Sigmoid colon (tissue), 7 donors: ENCODE data around the gene CYTH1. TPM values are rescaled to one million over a fixed set of nuclear protein-coding genes. Genes with fewer than 3 reads are reported as not detected.

Experiments used
- DNase-seq: peaks from one replicate; pipeline ENCODE4 v3.0.0-alpha.2; 2019
- H3K27ac ChIP-seq, 4 donors: fragments of 200-600 bp; sonication (generic); one replicate each; pipeline ENCODE4 v1.5.1; 2016 to 2019; ENCODE audit warnings: mild to moderate bottlenecking in 1 of 4
- H3K27me3 ChIP-seq, 3 donors: fragments of 200-600 bp; sonication (generic); one replicate each; pipeline ENCODE4 v1.5.1; 2019; ENCODE audit warnings: mild to moderate bottlenecking in 1 of 3
- H3K36me3 ChIP-seq, 4 donors: fragments of 200-600 bp; sonication (generic); one replicate each; pipeline ENCODE4 v1.5.1; 2016 to 2019
- H3K4me1 ChIP-seq, 4 donors: fragments of 200-600 bp; sonication (generic); one replicate each; pipeline ENCODE4 v1.5.1; 2017 to 2019
- H3K4me3 ChIP-seq, 4 donors: fragments of 200-600 bp; sonication (generic); one replicate each; pipeline ENCODE4 v1.5.1; 2017 to 2019; ENCODE audit warnings: mild to moderate bottlenecking in 2 of 4, moderate library complexity in 1 of 4
- H3K9me3 ChIP-seq, 4 donors: fragments of 200-600 bp in 3 of 4; sonication (generic) in 3 of 4; one replicate each; pipeline versions ENCODE4 v1.5.1 to v1.6.1; 2013 to 2019
- CTCF ChIP-seq, 4 experiments: fragments of 450-650 bp in 3 of 4; fragments of 200-600 bp in 1 of 4; IDR thresholded peaks; one replicate each; pipeline ENCODE4 v1.5.1; 2016 to 2019; ENCODE audit warnings: antibody characterized with exemption in 4 of 4, mild to moderate bottlenecking in 3 of 4, moderate library complexity in 2 of 4
- EP300 ChIP-seq, 4 donors: sonication (generic); formaldehyde crosslinking; IDR thresholded peaks; one replicate each; pipeline ENCODE4 v1.6.1; 2017; ENCODE audit warnings: antibody characterized with exemption in 4 of 4
- POLR2A ChIP-seq, 2 donors: fragments of 450-650 bp; IDR thresholded peaks; one replicate each; pipeline ENCODE4 v1.6.1; 2016; ENCODE audit warnings: antibody characterized with exemption in 2 of 2, mild to moderate bottlenecking in 2 of 2, moderate library complexity in 2 of 2
- POLR2AphosphoS5 ChIP-seq, 4 donors: sonication (generic); formaldehyde crosslinking; IDR thresholded peaks; one replicate each; pipeline ENCODE4 v1.6.1; 2017; ENCODE audit warnings: antibody characterized with exemption in 4 of 4
- WGBS, 2 donors: extraction: QIAGEN DNeasy Blood & Tissue Kit; methylation state at CpG; one replicate each; pipeline ENCODE4 v1.1.7; 2013; 5-methylcytosine and 5-hydroxymethylcytosine counted together
- intact Hi-C: fragments of 100-400 bp; cut with DNase I; formaldehyde crosslinking; loops from one replicate; pipeline ENCODE4 v1.15.1; 2023
- polyA plus RNA-seq, 3 donors: library from polyadenylated mRNA; stranded (reverse); fragments of 200-250 nt; gene quantifications; one replicate each; pipeline ENCODE4 v1.2.3, GENCODE V29; 2013
- total RNA-seq, 4 donors: library from RNA; depleted of rRNA; stranded (reverse); fragments of >200 nt; gene quantifications; one replicate each; pipeline ENCODE4 v1.1.0, GENCODE V29; 2016
- donor health status: healthy with polysubstance abuse.
- donor health status: Bipolar disorder and iron deficiency.
- donor health status: healthy.

Gene CYTH1
- total and polyA plus RNA-seq, 7 donors = 26.7 to 83.8 (median 38.5) TPM

- Histone ChIP-seq H3K4me3 (no peak overlapping the region), H3K27ac (no peak overlapping the region), H3K27me3 (no peaks in the 10 kb centered on the region), H3K4me1 (peaks cover 0 to 6% (median 1%) of the 10 kb centered on the region in 4 donors), H3K9me3 (no peaks in the 10 kb centered on the region), H3K36me3 (peaks cover 58 to 95% (median 73%) of the 10 kb centered on the region in 4 donors)
- WGBS, 2 donors = 93 to 95% methylated on average over 4 of the region's 4 CpGs
- TF ChIP-seq EP300 (IDR thresholded peaks at IDR 0.05) (no peak), POLR2A (IDR thresholded peaks at IDR 0.05) (no peak), CTCF (IDR thresholded peaks at IDR 0.05) (no peak), POLR2AphosphoS5 (IDR thresholded peaks at IDR 0.05) (no peak)
- no peak for DNase-seq
- intact Hi-C loops = no loop called here
These were observed 26.1 kb upstream of the CYTH1 start for GRCh38 chr17:78808163-78808562.

DNA sequence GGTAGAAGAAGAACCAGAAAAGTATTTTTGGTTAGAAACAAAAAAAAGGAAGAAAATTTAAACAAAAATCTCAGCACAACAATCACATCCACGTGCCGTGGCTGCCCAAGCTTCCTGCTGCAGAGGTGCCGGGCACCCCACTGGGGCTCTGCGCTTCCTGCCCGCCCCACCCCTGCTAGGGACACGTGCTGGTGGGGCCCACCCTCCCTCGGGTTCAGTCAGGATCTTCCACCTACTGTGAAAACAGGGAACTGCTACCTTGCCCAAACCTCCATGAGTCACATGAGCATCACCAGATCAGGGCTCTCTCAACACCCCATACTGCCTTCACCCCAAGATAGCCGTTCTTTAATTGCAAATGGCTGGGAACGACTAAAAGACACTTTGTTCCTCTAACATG, 24.4 kb upstream of the CYTH1 start:
- peaks cover 0 to 6% (median 0%) of the 10 kb centered on the region in 4 donors for H3K4me1 ChIP-seq
- H3K4me3 ChIP-seq = no peak overlapping the region
- 51 to 80% methylated on average over 9 of the region's 9 CpGs for WGBS, 2 donors
- TF ChIP-seq CTCF (IDR thresholded peaks at IDR 0.05) = no peak
- TF ChIP-seq POLR2AphosphoS5 (IDR thresholded peaks at IDR 0.05) = no peak
- no peaks in the 10 kb centered on the region for H3K27me3 ChIP-seq
- H3K27ac ChIP-seq = no peak overlapping the region
- intact Hi-C loops = no loop called here
- DNase-seq = no peak
- H3K9me3 ChIP-seq = no peaks in the 10 kb centered on the region
- peaks cover 56 to 95% (median 67%) of the 10 kb centered on the region in 4 donors for H3K36me3 ChIP-seq

DNA sequence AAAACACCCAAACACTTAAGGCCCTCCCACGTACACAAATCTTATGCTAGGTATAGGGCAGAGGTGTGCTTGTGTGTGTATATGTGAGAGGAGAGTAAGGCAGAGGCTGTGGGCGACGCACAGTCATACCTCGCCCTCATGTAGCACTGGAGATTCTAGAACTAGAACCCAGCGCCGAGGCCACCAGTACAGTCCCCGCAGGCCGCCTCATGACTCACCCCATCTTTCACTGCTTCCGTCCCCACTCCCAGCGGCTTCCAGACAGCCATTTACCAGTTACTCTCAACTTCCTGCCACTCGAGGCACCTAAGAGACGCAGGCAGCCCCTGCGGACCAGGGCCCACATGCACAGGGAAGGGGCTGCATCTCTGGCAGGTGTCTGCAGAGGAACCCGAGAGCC, 23.2 kb upstream of the CYTH1 start:
- TF ChIP-seq POLR2AphosphoS5 (IDR thresholded peaks at IDR 0.05) (no peak), POLR2A (IDR thresholded peaks at IDR 0.05) (no peak), EP300 (IDR thresholded peaks at IDR 0.05) (no peak), CTCF (IDR thresholded peaks at IDR 0.05) (no peak)
- Histone ChIP-seq H3K36me3 (peaks cover 47 to 91% (median 57%) of the 10 kb centered on the region in 4 donors), H3K4me1 (peaks cover 0 to 6% (median 0%) of the 10 kb centered on the region in 4 donors), H3K9me3 (no peaks in the 10 kb centered on the region), H3K27me3 (no peaks in the 10 kb centered on the region), H3K27ac (peak overlapping the region in 3 of 4 donors; percentile 32 to 53 (median 48)), H3K4me3 (no peak overlapping the region)
- 82 to 86% methylated on average over 14 of the region's 14 CpGs for WGBS, 2 donors
- DNase-seq = no peak
- intact Hi-C loops = no loop called here

DNA sequence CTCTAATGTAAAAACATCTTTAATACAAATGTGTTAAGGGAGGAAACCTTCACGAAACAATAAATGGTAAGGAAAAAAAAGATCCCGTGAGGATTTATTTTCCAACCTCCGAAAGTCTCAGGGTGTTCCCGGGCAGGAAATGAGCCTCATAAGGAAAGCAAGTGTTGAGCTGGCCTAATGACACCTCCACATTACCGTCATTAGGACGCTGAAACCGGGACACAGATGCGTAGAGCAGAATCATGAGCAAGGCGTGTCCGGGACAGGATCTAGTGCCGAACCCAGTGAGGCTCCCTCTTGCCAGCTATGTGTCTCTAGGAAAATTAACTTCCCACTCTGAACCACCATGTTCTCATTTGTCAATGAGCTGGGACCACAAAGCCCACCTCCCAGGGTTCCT, 22.7 kb upstream of the CYTH1 start:
- no peaks in the 10 kb centered on the region for H3K9me3 ChIP-seq
- no peak overlapping the region for H3K4me3 ChIP-seq
- peaks cover 0 to 6% (median 0%) of the 10 kb centered on the region in 4 donors for H3K4me1 ChIP-seq
- H3K36me3 ChIP-seq = peaks cover 43 to 91% (median 52%) of the 10 kb centered on the region in 4 donors
- 80% methylated on average over 11 of the region's 11 CpGs for WGBS, 2 donors
- DNase-seq = no peak
- TF ChIP-seq CTCF (IDR thresholded peaks at IDR 0.05) (no peak), POLR2AphosphoS5 (IDR thresholded peaks at IDR 0.05) (peak in 3 of 4 donors; percentile 6 to 43 (median 34))
- H3K27ac ChIP-seq = peak overlapping the region in 3 of 4 donors; percentile 32 to 53 (median 48)
- no peaks in the 10 kb centered on the region for H3K27me3 ChIP-seq
- intact Hi-C loops = no loop called here

- WGBS, 2 donors = 69 to 85% methylated on average over 21 of the region's 21 CpGs
- H3K27ac ChIP-seq = peak overlapping the region in 2 of 4 donors; percentile 1 to 28
- TF ChIP-seq EP300 (IDR thresholded peaks at IDR 0.05) (no peak), POLR2AphosphoS5 (IDR thresholded peaks at IDR 0.05) (no peak), POLR2A (IDR thresholded peaks at IDR 0.05) (no peak), CTCF (IDR thresholded peaks at IDR 0.05) (no peak)
These were observed 21.2 kb upstream of the CYTH1 start for GRCh38 chr17:78803186-78803845.

More at GRCh38 chr17:78803186-78803845, 21.2 kb upstream of the CYTH1 start:
- H3K36me3 ChIP-seq = peaks cover 43 to 89% (median 52%) of the 10 kb centered on the region in 4 donors
- H3K4me3 ChIP-seq = no peak overlapping the region
- H3K9me3 ChIP-seq = no peaks in the 10 kb centered on the region
- no peaks in the 10 kb centered on the region for H3K27me3 ChIP-seq
- H3K4me1 ChIP-seq = peaks cover 0 to 6% (median 0%) of the 10 kb centered on the region in 4 donors
- DNase-seq = no peak
- intact Hi-C loops = no loop called here
